Midbrain (tissue), 1 donor: Measurements from ENCODE around the gene GPR108.
A peak's percentile ranks its signal among the peaks of the same experiment; 100 is the strongest.
"Not testable (repeated sequence)": the region's sequence is repeated elsewhere in the genome, so short reads cannot be mapped to it uniquely, and the experiment has no call there.

ENCODE experiments used
- DNase-seq: peaks from one replicate; lab custom pipeline; 2025; lab: John Stamatoyannopoulos, UW

The GPR108 gene

DNA sequence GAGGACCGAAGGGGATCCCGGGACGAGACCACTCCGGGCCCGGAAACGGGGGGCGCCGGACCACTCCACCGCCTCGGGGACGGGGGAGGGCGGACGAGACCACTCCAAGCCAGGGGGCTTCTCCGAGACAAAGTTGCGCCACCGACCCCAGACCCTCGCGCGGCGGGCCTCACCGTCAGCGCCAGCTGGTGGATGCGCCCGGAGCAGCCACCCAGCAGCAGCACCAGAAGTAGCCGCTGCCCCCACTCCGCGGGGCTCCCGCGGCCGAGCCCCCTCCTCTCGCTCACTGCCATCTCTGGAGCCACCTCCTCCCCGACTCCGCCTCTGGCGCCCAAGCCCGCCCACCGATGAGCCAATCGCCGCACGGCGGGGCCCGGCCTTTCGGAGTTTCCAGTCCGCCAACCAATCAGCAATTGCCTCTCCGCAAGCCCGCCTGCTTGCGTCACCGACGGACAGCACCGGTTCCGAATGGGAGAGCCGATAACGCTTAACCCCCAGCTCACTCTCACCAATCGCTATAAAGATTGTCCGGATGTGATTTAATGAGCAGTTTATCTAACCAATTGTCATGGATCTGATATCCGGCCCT is at the start of gene GPR108:
Gene GPR108 (minus strand): TSS at position 297 of the 589 bp plus-strand sequence. CDS start 4 bp downstream, at position 293.
- peak; percentile 100 for DNase-seq

DNA sequence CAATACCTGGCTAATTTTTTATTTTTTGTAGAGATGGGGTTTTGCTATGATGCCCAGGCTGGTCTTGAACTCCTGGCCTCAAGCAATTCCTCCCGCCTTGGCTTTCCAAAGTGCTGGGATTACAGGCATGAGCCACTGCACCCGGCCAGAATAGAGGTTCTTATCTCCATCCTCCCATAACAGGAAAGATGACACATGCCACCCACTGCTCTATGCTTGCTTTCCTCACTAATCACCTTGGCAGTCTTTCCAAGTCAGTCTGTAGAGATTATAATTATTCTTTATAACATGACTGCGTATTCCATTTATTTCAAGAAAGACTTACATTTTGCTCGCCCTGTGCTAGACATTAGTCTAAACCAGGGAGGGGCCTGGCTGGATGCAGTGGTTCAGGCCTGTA is 41.8 kb upstream of the GPR108 start:
- DNase-seq, result no peak

DNA sequence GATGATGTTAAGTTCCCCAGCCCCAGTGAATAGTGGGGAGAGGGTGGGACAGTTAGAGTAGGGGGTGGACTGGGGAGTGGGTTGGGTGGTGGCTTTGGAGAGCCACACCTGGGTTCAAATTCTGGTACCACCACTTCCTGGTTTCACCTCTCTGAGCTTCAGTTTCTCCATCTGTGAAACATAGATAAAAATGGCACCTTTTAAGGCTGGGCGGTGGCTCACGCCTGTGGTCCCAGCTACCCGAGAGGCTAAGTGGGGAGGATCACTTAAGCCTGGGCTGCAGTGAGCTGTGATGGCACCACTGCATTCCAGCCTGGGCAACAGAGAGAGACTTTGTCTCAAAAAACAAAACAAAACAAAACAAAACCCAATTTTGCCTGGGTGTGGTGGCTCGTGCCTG is 41.0 kb upstream of the GPR108 start:
- DNase-seq, result no peak

DNA sequence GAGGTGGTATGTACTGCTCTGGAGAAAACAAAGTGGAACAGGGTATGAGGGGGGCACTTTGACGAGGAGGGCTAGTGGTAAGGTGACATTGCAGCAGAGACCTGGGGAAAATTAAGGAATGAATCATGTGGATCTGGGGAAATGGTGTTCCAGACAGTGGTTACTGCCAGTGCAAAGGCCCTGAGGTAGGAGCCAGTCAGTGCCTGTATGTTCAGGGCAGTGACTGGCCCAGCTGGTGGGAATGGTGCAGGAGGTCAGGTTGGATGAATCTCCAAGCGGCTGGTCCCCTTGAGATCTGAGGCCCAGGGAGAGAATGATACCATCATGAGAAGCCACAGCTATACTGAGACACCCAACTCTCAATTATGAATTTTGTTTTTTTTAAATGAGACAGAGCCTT is 40.1 kb upstream of the GPR108 start:
- DNase-seq, result no peak

DNA sequence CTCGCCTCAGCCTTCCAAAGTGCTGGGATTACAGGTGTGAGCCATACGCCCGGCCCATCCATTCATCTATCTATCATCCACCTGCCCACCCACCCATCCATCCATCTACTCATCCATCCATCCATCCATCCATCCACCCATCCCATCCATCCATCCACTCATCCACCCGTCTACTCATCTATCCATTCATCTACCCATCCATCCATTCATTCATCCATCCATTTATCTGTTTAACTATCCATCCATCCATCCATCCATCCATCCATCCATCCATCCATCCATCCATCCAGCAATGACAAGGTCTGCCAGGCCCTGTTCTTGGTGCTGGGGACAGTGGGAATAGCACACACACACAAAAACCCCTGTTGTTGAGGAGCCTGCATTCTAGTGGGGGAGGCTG is 39.6 kb upstream of the GPR108 start:
- DNase-seq, result no peak

DNA sequence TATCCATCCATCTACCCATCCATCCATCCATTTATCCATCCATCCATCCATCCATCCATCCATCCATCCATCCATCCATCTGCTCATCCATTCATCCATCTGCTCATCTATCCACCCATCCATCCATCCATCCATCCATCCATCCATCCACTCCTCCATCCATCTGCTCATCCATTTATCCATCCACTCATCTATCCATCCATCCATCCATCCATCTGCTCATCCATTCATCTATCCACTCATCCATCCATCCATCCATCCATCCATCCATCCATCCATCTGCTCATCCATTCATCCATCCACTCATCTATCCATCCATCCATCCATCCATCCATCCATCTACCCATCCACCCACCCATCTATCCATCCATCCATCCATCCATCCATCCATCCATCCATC is 38.7 kb upstream of the GPR108 start:
- DNase-seq, result not testable (repeated sequence)

DNA sequence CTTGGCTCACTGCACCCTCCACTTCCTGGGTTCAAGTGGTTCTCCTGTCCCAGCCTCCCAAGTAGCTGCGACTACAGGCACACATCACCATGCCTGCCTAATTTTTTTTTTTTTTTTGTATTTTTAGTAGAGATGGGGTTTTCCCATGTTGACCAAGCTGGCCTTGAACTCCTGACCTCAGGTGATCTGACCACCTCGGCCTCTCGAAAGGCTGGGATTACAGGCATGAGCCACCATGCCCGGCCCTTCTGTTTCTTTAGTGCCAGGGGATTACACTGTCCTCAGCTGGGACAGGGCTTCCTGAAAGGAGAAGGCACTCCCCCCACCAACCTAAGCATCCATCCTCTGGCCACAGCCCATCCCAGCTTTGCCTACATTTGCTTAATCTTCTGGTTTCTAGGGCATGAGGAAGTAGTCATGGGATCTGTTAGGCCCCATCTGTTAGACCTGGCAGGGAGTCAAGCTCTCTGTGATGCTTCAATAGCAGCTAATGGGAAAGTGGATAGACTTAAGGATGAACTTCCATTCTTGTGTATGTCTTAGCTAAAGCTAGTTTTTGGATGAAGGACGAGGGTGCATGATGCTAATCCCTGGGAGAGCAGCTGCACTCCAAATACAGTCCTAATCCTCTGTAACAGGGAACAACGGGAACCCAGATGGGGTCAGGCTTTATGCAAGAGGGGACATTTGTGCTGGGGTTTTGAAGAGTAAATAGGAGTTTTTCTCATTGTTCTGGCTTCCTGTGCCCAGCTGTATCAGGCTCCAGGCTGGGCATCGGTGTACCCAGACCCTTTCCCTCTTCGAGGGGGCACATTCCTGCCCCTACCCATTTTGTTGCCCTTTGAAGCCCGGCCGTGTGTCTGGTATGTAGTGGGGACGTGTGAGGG is 37.7 kb upstream of the GPR108 start:
- DNase-seq, result no peak

DNA sequence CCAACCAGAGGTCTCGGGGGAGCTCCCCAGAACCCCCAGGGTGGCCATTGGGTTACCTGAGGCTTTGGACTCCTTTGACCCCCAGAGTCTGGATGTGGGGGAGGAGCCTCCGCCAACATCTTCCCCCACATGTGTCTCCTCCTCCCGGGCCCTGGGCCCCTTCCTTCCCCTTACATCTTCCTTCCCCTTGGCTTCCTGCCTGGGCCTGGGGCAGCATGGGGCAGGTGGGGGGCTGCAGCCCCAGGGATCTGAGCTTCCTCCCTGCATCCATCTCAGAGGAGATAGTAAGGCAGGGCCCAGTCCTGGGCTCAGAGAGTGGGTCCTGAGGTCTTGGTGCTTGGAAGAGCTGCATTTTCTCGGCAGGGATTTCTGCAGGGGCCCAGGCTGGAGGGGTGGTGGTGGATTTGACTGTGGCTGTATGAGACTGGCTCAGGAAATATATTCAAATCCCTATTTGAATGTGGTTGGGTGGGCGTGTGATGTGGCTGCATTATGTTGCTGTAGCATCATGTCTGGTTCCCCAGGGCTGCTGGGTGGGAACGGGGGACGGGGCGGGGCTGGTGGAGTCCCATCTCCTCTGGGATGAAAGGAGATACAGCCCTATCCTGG is 36.0 kb upstream of the GPR108 start:
- peak; percentile 10 for DNase-seq

DNA sequence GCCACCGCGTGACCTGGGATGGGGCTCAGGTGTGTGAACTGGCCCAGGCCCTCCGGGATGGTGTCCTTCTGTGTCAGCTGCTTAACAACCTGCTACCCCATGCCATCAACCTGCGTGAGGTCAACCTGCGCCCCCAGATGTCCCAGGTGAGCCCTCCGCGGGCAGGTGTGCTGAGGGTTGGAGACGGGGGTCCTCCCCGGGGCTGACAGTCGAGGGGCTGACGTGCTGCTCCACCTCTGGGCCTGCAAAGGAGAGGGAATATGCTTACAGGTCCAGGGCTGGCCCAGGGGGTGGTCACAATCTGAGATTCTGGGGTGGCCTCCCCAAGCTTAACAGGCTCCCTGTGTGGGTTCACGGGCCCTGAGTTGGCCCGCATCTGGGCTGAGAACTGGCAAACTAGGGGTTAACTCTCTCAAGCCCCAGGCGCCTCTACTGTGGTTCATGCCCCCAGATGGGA is 35.5 kb upstream of the GPR108 start:
- no peak for DNase-seq

DNA sequence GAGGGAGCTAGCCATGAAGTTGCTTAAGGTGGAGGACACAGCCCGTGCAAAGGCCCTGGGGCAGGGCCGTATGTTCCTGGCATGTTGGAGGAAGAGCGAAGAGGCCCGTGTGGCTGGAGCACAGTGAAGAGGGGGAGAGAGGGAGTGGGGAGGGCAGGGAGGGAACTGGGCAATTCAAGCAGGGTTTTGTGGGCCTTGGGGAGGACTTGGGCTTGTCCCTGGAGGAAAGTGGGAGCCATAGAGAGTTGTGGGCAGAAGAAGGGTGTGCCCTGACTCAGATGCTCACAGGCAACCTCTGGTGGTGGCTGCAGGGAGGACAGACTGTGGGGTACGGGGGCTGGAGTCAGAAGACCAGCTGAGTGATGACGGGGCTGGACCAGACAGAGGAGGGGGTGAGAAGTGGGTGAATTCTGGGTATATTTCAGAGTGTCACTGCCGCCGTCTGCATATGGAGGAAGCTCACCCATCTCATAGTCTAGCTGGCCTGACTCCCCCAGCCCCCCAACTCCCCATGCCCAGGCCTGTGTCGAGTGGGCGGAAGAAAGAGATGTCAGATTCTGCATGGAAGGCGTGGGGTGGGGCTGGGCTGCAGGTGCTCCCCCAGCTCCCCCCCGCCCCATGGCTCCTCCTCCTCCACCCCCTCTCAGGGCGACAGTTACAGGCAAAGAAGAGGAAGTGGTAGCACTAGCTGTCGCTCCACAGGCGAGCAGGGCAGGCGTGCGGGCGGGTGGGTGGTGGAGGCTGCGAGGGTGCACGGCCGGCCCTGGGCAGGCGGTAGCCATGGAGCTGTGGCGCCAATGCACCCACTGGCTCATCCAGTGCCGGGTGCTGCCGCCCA is 34.9 kb upstream of the GPR108 start, which contains the start of gene VAV1:
Gene VAV1 (plus strand): TSS at position 681 of the 838 bp plus-strand sequence. CDS start 100 bp downstream, at position 781.
- peak; percentile 11 for DNase-seq

DNA sequence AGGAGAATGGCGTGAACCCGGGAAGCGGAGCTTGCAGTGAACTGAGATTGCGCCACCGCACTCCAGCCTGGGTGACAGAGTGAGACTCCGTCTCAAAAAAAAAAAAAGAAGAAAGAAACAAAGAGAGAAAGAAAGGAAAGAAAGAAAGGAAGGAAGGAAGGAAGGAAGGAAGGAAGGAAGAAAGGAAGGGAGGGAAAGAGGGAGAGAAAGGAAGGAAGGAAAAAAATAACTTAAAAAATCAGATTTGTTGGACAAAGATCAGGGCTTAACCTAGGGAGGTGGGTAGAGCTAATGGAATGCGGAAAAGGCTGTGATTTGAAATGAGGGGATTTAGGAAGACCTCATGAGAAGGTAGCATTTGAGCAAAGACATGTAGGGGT is 34.3 kb upstream of the GPR108 start:
- not testable (repeated sequence) for DNase-seq

DNA sequence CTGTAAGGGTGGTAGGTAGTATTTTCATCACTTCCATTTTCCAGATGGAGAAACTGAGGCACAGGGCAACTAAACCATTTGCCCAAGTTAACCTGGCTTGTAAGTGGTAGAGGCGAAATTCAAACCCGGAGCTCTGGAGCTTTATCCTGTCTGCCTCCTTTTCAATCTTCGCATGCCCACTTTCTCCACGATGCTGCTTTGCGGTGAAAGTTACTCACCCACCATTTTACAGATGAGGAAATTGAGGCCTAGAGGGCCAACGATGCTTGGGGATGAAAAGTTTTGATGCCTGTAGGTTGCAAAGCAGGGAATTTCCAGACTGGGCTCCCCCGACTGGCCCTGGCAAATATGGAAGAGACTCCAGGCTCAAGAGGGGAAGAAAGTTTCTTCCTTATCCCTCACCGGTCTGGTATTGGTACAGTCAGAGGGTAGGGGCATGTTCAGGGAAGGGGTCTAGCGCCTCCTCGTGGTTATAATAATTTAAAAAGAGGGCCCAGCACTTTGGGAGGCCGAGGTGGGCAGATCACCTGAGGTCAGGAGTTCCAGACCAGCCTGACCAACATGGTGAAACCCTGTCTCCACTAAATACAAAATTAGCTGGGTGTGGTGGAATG is 31.7 kb upstream of the GPR108 start:
- DNase-seq, result no peak

DNA sequence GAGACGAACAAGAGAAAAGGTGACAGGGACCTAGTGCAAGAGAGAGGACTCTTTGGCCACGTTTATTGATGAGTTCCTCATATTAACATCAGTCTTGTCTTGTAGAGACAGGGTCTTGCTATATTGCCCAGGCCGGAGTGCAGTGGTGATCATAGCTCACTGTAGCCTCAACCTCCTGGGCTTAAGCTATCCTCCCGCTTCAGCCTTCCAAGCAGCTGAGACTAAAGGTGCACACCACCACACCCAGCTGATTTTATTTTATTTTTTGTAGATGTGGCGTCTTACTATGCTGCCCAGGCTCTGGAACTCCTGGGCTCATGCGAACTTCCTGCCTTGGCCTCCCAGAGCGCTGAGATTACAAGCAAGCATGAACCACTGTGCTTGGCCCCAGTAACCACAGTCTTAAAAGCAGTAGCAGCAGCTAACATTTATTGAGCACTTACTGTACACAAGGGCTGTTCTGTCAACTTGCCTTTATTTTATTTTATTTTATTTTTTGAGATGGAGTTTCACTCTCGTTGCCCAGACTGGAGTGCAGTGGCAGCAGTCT is 30.9 kb upstream of the GPR108 start:
- DNase-seq, result no peak

DNA sequence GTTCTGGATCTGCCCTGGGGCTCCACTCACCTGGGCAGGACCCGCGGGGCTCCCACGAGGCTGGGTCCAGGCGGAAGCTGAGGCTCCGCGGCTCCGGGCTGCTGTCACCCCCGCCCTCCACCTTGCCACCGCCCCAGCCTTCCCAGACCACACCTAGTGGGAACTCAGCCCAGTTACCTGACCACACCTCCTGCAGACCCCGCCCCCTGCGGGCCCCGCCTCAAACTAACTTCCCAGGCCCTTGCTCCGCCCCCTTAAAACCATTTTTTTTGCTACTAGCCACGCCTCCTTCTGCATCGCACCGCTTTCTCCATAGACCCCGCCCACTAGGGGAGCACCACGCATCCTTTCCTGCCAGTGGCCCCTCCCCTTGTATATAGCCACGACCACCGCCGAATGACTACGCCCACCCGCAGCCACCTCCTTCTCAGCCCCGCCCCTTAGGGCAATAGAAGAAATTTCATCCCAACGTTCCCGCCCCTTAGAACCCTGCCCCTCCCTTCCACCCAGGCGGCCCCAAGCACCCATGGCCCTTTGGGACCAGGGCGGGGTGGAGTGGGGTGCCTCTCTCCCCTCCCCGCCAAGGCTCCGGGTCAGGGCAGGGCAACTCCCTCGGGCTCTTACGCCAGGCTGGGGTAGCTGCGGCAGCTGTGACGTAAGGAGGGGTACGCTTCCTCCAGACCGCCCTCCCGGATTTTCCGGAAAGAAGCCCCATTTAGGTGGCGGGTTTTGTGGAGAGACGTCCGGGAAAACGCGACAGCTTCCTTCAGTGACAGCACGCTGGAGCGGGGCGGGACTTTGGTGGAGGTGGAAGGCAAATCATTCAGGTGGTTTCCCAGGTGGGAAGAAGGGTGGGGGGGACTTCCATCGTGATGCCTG is 30.2 kb upstream of the GPR108 start, which contains the start of gene SH2D3A:
Gene SH2D3A (minus strand): TSS at position 79 of the 879 bp plus-strand sequence. CDS start 3,687 bp downstream, outside the sequence.
- DNase-seq, result no peak

DNA sequence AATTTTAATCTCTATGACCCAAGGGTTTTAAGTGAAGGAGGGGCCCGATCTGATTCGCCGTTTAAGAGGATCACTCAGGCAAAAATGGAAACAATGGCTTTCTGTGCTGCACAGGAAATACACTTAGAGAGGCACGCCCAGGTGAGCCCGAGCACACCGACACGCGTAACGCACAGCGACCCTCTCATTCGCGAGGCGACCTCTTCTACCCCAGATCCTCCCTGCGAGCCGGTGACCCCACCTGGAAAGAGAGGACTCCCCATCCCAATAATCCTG is 29.6 kb upstream of the GPR108 start:
- no peak for DNase-seq

DNA sequence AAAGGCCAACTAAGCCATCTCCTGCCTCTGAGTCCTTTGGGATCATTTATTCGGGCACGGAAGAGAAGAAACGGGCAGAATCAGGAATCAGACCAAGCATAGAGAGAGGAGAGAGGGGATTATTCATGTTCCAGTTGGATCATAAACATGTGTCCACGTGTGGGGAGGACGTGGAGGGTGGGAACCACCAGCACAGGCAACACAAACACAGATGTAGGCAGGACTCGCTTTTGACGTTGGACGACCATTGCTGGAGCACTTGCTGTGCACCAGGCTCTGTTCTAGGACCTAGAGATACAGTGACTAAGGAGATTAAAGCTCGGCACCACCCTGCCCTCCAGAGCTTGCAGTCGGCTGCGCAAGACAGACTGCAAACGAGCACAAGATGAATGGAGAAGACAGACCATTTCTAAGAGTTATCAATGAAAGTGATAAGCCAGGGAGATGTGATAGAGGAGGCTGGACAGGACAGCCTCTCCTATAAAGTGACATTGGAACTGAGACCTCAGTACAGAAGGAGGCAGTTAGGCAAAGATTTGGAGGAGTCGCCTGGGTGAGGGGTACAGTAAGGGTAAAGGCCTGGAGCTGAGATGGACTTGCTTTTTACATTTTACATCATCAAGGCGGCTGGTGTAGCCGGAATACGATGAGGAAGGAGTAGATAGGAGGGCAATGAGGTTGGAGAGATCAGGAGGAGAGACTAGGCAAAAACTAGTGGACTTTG is 29.1 kb upstream of the GPR108 start:
- no peak for DNase-seq

DNA sequence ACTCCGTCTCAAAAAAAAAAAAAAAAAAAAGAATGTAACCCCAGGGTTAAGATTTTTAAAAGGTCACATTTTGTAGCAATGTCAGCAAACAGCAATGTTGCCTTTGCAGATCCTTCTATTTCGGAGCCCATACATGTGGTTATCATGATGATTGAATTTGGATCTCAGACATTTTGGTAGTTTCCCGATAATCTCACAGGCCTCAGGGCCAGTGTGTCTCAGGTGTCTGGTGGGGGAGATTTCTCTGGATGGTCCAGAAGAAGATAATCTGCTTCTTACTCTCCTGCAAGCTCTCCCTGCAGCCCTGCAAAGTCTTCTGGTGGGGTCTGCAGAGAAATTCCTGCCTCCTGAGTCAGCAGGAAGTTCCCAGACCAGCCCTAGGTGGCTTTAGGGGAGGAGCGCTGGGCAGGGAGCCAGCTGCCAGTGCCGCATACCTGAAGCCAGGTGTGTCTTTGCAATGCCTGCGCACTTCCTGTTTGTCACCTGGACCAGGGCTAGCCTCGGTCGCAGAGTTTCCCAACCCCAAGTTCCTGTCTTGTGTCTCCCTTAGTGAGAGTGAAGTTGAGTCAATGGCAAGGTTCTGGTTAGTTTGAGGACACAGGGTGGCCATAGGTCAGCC is 28.5 kb upstream of the GPR108 start:
- no peak for DNase-seq

DNA sequence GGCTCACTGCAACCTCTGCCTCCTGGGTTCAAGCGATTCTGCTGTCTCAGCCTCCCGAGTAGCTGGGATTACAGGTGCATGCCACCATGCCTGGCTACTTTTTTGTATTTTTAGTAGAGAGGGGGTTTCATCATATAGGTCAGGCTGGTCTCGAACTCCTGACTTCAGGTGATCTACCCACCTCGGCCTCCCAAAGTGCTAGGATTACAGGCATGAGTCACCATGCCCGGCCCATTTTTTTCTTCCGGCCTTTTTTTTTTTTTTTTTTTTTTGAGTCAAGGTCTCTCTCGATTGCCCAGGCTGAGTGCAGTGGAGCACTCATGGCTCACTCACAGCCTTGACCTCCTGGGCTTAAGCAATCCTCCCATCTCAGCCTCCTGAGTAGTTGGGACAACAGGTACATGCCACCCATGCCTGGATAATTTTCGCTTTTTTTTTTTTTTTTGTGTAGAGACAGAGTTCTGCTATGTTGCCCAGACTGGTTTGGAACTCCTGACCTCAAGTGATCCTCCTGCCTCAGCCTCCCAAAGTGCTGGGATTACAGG is 24.9 kb upstream of the GPR108 start:
- DNase-seq, result not testable (repeated sequence)
